GM21526 (cell line): Measurements from ENCODE around the gene S100A10.

Experiments used
- ATAC-seq: cut with Tn5 transposase; IDR thresholded peaks from one replicate; pipeline ENCODE4 v1.9.1; 2021; ENCODE audit warnings: moderate library complexity; ENCODE audit not compliant: unreplicated experiment, low FRiP score

S100A10 gene

DNA sequence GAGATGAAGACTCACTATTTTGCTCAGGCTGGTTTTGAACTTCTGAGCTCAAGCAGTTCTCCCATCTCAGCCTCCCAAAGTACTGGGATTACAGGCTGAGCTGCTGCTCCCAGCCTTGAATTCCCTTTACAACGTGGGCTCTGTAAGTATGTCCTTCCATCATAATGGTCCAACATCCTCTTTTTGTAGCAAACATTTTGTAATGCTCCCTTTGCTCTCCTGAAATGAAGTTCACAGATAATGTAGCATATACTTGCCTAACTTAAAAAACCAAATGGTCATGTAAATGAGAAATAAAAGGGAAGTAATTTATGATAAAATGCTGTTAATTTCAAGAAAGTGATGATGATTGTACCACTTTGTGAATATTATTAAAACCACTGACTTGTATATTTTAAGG lies 53.9 kb downstream of the S100A10 start:
- no peak for ATAC-seq

DNA sequence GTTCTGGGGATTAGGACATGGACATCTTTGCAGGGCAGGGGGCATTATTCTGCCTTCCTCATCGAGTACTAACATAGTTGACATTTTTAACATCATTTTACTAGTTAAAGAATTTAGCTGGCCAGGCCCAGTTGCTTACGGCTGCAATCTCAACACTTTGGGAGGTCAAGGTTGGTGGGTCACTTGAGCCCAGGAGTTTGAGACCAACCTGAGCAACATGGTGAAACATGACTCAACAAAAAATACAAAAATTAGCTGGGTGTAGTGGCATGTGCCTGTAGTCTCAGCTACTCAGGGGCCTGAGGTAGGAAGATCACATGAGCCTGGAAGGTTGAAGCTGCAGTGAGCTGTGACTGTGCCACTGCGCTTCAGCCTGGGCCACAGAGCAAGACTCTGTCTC lies 54.5 kb downstream of the S100A10 start:
- ATAC-seq, result no peak

DNA sequence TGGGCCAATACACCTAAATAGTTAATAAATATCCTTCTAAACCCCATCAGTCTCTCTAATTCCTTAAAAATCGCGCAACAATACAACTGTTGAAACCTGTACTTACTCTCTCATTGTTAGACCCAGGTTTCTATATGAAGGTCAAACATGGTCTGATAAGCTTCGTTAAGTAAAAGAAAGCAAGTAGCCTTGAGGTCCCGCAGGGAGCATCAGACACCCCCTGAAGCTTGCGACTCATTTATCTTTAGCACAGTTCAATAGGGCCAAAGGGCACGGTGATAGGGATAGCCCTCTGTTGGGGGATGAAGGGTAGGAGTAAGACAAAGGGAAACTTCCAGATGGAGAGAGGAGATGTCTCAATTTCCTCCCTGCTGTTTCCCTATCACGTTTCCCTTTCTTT lies 57.0 kb downstream of the S100A10 start:
- no peak for ATAC-seq

DNA sequence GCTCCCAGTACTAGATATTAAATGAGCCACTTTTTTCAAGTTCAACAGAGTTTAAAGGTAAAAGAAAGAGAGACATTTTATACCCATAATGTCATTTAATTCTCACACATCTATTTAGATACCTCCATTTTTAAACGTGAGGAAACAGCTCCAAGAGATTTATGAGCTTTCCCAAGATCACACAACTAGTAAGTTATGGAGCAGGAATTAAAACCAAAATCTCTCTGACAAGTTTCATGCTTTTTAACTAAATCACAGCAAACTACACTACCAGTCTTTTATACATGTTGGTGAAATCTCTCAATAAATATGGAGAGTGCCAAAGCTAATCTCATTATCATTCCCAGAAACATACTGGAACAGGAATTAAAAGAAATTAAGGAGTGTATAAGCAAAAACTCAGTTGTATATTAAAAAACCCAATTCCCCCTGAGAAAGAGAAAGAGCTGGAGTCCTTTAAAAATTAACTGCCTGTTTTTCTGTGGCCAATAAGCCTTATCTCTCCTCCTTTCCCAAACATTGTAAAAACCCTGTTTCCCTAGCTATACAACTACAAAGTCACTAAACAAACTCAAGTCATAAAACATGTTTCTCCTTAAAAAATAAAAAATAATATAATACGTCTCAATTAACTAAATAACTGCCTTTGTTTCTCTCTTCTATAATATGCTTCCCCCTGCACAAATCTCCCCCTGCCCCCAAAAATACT lies 57.6 kb downstream of the S100A10 start:
- no peak for ATAC-seq

DNA sequence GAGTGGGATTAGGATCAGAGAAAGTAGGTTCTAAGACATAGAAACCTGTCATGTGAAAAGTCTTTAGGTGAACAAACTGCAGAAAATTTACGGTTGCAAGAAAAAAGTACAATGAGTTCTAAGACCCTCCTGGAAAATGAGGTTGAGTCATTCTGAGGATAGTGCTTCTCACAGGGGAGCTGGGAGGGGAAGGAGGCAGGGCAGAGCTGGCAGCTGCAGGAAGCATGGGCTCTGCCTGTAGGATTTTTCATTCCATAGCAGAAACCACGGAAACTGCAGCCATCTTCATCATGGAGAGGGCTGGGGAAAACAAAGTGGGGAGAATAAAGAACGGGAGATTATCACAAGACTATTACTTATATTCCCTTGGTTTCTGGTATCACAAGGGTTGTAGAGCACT lies 58.5 kb downstream of the S100A10 start:
- no peak for ATAC-seq

DNA sequence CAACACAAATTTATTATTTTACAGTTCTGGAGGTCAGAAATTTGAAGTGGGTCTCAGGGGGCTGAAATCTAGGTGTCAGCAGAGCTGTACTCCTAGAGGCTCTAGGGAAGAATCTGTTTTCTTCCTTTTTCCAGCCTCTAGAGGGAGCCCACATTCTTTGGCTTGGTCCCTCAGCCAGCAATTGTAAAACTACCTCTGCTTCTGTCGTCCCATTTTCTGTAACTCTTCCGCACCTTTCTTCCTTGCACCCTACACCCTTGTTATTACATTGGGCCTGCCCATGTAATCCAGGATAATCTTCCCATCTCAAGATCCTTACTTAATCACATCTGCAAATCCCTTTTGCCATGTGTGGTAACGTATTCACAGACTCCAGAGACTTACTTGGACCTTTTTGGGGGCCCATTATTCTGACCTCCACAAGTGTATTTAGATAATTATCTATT lies 59.6 kb downstream of the S100A10 start:
- no peak for ATAC-seq
